GM21825 (cell line): ENCODE results near the gene ANKRD60.

ENCODE experiments used
- ATAC-seq: cut with Tn5 transposase; IDR thresholded peaks from one replicate; pipeline ENCODE4 v1.9.1; 2021; ENCODE audit warnings: mild to moderate bottlenecking, moderate library complexity; ENCODE audit not compliant: unreplicated experiment

Gene ANKRD60

GRCh38 chr20:58228484-58229197, at the start of gene ANKRD60:
TSS of gene ANKRD60 (minus strand) at chr20:58228653. CDS start at chr20:58228653, 0 bp downstream.
- no peak for ATAC-seq

- ATAC-seq, result no peak
Measured at GRCh38 chr20:58277578-58278472, 49.4 kb upstream of the ANKRD60 start.

DNA sequence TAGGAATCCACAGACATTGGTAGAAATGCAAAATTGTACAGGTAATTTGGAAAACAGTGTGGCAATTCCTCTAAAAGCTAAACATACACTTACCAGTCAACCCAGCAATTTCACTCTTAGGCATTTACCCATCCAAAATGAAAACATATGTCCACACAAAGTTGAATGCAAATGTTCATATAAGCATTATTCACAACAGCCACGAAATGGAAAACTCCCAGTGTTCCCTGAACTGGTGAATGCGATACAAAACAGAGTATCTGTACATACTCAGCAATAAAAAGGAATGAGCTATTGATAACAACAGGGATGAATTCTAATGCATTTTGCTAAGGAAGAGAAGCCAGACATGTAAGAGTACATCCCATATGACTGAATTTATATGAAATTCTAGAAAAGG, 48.7 kb upstream of the ANKRD60 start:
- no peak for ATAC-seq

DNA sequence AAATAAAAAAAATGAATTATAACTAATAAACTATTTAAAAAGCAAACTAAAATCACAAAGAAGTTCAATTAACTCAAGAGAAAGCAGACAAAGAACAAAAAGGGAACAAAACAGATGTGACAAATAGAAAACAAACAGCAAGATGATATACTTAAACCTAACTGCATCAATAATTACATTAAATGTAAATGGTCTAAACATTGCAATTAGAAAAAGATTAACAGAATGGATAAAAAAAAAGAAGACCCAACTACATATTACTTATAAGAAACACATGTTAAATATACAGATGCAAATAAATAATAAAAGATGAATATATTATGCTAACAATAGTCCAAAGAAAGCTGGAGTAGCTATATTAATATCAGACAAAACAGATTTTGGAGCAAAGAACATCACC, 45.9 kb upstream of the ANKRD60 start:
- no peak for ATAC-seq

GRCh38 chr20:58271606-58272351, 43.3 kb upstream of the ANKRD60 start:
- no peak for ATAC-seq

DNA sequence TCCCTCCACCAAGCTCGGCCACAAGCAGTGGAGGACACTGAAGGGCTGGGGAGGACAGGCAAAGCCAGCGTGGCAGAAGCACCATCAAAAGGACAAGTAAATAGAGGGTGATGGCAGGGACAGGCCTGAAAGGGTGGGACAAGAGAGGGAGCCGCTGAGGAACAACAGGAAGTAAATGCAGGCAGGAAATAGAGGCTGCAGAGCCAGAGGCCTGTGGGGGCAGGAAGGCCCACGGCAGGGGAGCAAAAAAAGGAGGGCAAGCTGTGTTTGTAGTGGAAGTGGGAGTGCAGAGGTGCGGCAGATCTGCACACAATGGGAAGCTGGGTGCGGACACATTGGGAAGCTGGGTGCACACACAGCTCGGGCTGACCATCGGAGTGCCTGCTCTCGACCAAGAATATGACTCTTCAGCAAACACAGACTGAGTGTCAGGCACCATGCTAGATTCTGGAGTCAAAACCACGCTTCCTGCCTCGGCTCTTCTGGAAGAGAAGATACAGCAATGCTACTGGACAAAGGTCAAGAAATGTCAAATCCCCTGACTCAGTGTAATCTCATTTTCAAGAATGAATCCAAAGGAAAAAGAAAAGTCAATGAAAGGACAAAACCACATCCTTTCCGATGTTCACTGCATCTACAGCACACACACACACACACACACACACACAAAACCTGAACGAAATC, 40.6 kb upstream of the ANKRD60 start:
- no peak for ATAC-seq

- ATAC-seq, result no peak
Measured at GRCh38 chr20:58268421-58268821, 40.0 kb upstream of the ANKRD60 start.

DNA sequence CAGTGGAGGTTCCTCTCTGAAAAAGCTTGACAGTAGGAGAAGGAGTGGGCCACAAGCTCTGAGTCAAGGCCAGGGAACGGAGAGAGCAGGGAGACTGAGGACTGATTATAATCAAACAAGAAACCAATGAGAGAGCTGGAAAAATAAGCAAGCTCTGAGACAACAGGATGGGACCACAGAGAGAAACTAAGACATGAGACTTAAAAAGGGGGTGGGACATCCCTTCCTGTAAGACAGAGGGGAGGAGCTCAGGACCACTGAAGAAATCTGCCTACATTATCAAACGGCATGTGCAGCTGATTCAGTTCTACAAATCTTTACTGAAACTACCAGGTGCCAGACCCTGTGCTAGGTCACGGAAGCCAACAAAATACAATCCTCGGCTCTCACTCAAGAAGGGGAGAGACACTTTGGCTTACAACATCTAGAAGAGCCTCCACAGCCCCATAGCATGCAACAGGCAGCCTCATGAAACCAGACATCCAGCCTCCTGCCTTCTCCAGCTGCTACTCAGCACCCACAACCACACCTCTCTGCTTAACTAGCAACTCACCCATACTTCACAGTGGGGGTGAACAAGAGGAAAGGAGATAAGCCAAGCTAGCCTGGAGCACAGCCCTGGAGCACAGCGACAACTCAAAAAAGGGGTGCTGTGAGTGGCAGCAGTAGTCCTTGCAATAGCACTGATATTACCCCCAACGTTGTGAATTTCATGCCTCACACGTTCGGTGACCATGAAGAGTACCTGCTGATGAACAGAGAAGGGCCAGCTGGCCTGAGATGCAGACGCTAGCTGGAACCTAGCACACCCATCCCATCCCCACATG, 39.1 kb upstream of the ANKRD60 start:
- ATAC-seq, result no peak

DNA sequence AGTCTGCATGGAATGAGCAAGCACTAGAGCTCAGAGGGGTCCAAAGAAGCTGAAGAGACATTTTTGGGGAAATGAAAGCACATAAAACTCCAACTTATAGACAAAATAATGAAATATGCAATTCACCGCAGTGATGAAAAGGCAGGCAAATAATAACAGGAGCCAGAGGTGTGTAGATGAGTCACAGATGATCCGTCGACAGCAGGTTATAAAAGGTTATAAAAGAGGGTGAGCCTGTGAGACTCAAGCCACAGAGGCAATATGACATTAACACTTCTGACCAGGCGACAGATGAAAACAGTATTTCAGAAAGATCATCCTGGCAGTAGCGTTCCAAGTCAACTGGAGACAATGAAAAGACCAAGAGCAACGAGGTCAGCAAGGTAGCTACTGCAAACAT, 35.8 kb upstream of the ANKRD60 start:
- ATAC-seq, result no peak

DNA sequence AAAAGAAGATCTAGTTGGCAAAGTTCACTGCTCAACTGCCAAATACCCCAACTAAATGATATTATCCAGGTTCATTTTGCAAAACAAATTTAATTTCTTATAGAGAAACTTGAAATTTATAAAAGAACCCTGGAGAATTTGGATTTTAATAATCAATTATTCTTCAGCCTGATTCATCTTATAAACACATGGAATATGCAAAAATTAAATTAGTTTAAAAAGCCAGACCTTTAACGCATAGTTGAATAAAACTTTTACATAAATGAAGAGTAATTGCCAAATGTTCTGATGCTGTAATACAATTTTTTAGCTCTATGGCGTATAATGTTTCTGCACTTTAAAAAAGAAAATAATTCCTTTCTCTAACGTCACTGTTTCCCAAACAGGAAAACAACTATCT, 33.2 kb upstream of the ANKRD60 start:
- no peak for ATAC-seq

GRCh38 chr20:58260006-58260405, 31.6 kb upstream of the ANKRD60 start:
- no peak for ATAC-seq

DNA sequence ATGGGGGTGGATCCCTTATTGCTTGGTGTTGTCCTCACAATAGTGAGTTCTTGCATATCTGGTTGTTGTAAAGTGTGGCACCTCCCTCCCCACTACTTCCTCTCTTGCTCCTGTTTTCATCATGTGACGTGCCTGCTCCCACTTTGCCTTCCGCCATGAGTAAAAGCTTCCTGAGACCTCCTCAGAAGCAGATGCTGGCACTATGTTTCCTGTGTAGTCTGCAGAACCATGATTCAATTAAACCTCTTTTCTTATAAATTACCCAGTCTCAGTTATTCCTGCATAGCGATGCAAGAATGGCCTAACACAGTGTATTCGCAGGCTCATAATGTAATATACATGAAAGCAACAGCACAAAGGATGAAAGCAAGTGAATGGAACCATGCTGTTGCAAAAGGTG, 28.4 kb upstream of the ANKRD60 start:
- ATAC-seq, result no peak

- no peak for ATAC-seq
Measured at GRCh38 chr20:58256307-58256706, 27.9 kb upstream of the ANKRD60 start.

- ATAC-seq, result no peak
Measured at GRCh38 chr20:58254890-58255289, 26.4 kb upstream of the ANKRD60 start.

DNA sequence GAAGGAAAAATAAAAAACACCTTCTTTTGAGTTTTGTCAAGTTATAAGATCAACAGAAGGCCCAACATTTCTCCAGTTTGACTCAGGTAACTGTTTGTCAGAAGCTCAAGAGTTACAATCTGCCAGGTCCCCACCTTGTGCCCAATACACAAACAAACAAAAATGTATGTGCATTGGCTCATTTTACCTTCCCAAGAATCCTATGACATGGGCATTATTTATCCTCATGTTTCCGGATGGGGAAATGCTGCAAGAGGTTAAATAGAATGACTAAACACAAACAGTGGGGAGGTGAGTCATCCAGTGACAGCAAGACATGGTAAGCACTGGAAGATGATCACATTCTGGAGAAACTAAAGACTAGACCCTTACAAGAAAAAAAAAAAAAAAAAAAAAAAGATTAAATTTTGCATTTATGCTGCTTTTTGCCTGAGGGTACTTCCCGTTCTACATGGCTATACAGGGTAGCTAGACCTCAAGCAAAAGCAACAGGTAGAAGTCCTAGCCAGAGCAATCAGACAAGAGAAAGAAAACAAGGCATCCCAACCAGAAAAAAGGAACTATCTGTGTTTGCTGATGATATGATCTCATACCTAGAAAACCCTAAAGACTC, 23.6 kb upstream of the ANKRD60 start:
- no peak for ATAC-seq

GRCh38 chr20:58251348-58251978, 23.0 kb upstream of the ANKRD60 start:
- ATAC-seq, result no peak

- no peak for ATAC-seq
Measured at GRCh38 chr20:58246346-58246745, 17.9 kb upstream of the ANKRD60 start.

DNA sequence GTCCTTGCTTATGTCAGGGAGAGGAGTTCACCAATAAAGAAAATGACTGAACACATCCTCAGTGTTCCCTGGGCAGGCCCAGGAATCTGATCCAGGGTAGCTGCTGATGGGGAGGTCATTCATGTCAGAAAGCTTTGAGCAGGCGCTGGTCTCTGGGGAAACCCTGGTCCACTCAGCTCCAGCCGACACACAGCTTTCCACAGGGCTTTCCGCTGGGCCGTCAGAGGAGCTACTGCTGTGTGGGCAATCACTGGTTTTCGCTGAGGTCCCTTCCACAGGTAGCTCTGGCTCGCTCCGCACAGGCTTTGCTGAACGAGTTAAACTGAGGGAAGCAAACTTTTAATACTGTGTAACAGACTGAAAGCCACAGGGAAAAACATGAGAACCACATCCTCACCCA, 17.5 kb upstream of the ANKRD60 start:
- ATAC-seq, result no peak
